Measurements from ENCODE around the gene UTS2B. TPM values are rescaled to one million over a fixed set of nuclear protein-coding genes. Genes with fewer than 3 reads are reported as not detected.

UTS2B gene
- total RNA-seq, 1 donor from 2014 or later, result 0.15 TPM

GRCh38 chr3:191353022-191353777 lies 22.9 kb upstream of the UTS2B start:
- ATAC-seq (peak; percentile 78), DNase-seq (ENCODE audit: low spot score) (no peak)

GRCh38 chr3:191352014-191352413 lies 21.7 kb upstream of the UTS2B start:
- DNase-seq (ENCODE audit: low spot score) (no peak), ATAC-seq (no peak)

GRCh38 chr3:191350396-191351090 lies 20.2 kb upstream of the UTS2B start:
- ATAC-seq (peak; percentile 39), DNase-seq (ENCODE audit: low spot score) (no peak)

- DNase-seq (ENCODE audit: low spot score), result no peak
- ATAC-seq, result no peak
Observed at GRCh38 chr3:191348098-191348497, 17.8 kb upstream of the UTS2B start.

- DNase-seq (ENCODE audit: low spot score) (no peak), ATAC-seq (no peak)
Observed at GRCh38 chr3:191347228-191347627, 16.9 kb upstream of the UTS2B start.

GRCh38 chr3:191345334-191345733 lies 15.0 kb upstream of the UTS2B start:
- ATAC-seq (no peak), DNase-seq (ENCODE audit: low spot score) (no peak)

GRCh38 chr3:191343913-191344312 lies 13.6 kb upstream of the UTS2B start:
- DNase-seq (ENCODE audit: low spot score), result no peak
- no peak for ATAC-seq

GRCh38 chr3:191343115-191343514 lies 12.8 kb upstream of the UTS2B start:
- ATAC-seq, result no peak
- DNase-seq (ENCODE audit: low spot score), result no peak

GRCh38 chr3:191342411-191342810 lies 12.1 kb upstream of the UTS2B start:
- DNase-seq (ENCODE audit: low spot score) (no peak), ATAC-seq (peak; percentile 54)

GRCh38 chr3:191342006-191342405 lies 11.7 kb upstream of the UTS2B start:
- DNase-seq (ENCODE audit: low spot score), result no peak
- no peak for ATAC-seq

GRCh38 chr3:191340966-191341365 lies 10.6 kb upstream of the UTS2B start:
- ATAC-seq, result no peak
- DNase-seq (ENCODE audit: low spot score), result no peak

GRCh38 chr3:191340351-191340750 lies 10.0 kb upstream of the UTS2B start:
- DNase-seq (ENCODE audit: low spot score), result no peak
- no peak for ATAC-seq

- ATAC-seq (peak; percentile 73), DNase-seq (ENCODE audit: low spot score) (no peak)
Observed at GRCh38 chr3:191339316-191339917, 9.1 kb upstream of the UTS2B start.

- DNase-seq (ENCODE audit: low spot score) (no peak), ATAC-seq (no peak)
Observed at GRCh38 chr3:191338177-191338488, 7.8 kb upstream of the UTS2B start.

- DNase-seq (ENCODE audit: low spot score) (no peak), ATAC-seq (no peak)
Observed at GRCh38 chr3:191336833-191337232, 6.5 kb upstream of the UTS2B start.

GRCh38 chr3:191334346-191334893 lies 4.1 kb upstream of the UTS2B start:
- DNase-seq (ENCODE audit: low spot score), result no peak
- no peak for ATAC-seq

GRCh38 chr3:191333298-191333880 lies 3.1 kb upstream of the UTS2B start:
- DNase-seq (ENCODE audit: low spot score), result no peak
- no peak for ATAC-seq

GRCh38 chr3:191331388-191331787 lies 1.1 kb upstream of the UTS2B start:
- no peak for DNase-seq (ENCODE audit: low spot score)
- no peak for ATAC-seq

- ATAC-seq, result no peak
- DNase-seq (ENCODE audit: low spot score), result no peak
Observed at GRCh38 chr3:191330530-191331048, 263 bp upstream of the UTS2B start.

GRCh38 chr3:191328962-191329653 lies 1.2 kb downstream of the UTS2B start, which contains the start of gene CCDC50:
Gene CCDC50, plus strand, starts transcription at chr3:191329394. Its CDS starts 281 bp downstream, at chr3:191329675.
- peak; percentile 94 for DNase-seq (ENCODE audit: low spot score)
- peak; percentile 90 for ATAC-seq

Measured in left lobe of liver (tissue), 2 donors.